ENCODE measurements around the gene RBM34.
"Not testable (repeated sequence)": the region's sequence is repeated elsewhere in the genome, so short reads cannot be mapped to it uniquely, and the experiment has no call there.

The RBM34 gene, protein sequence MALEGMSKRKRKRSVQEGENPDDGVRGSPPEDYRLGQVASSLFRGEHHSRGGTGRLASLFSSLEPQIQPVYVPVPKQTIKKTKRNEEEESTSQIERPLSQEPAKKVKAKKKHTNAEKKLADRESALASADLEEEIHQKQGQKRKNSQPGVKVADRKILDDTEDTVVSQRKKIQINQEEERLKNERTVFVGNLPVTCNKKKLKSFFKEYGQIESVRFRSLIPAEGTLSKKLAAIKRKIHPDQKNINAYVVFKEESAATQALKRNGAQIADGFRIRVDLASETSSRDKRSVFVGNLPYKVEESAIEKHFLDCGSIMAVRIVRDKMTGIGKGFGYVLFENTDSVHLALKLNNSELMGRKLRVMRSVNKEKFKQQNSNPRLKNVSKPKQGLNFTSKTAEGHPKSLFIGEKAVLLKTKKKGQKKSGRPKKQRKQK

DNA sequence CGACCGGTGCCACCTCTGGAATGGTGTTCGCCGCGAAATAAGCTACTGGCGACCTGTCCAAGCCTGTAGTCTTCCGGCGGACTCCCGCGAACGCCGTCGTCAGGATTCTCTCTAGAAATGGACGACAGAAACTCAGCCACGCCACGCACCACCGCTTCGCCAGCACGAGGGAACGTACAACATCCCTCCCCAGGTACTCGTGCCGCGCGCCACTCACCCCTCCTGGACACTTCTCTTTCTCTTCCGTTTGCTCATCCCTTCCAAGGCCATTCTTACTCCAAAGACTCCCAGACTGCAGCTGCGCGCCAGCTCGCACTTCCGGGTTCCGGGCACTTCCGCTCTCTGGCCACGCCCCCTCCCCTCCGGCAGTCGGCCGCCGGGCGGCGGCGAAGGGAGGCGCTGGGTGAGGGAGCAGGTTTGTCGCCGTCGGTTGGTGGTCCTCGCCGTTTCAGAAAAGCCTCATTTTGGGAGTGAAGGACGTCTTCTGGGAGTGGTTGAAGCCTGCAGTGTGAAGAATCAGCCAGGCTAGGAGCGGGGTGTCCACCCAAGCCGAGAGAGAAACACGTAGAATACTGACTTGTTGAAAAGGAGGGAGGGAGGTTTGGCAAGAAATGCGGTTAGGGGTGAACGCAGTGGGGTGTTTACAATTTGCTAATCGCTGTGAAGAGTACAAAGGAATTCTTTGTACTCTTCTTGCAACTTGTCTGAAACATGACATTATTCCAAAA, at the start of gene RBM34:
Gene RBM34, minus strand, starts transcription at position 294 of the 728 bp plus-strand sequence. Its CDS starts 24 bp downstream, at position 270.
- DNase-seq = peak; percentile 93

DNA sequence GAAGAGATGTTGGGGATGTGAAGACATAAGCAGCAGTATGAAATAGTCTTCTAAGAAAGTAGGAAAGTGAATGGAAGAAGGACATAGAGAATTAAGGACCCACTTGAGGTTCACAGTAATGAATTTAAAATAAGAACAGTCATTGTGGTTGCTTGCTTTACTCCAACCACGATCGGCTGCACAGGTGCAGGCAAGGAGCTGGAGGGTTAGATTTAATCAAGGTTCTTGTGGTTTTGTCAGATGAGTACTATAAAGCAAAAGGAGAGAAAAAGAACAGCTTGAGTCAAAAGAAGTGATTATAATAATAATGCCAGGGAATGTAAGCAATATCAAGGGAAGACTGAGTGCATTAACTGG, 46.1 kb upstream of the RBM34 start:
- DNase-seq = no peak

DNA sequence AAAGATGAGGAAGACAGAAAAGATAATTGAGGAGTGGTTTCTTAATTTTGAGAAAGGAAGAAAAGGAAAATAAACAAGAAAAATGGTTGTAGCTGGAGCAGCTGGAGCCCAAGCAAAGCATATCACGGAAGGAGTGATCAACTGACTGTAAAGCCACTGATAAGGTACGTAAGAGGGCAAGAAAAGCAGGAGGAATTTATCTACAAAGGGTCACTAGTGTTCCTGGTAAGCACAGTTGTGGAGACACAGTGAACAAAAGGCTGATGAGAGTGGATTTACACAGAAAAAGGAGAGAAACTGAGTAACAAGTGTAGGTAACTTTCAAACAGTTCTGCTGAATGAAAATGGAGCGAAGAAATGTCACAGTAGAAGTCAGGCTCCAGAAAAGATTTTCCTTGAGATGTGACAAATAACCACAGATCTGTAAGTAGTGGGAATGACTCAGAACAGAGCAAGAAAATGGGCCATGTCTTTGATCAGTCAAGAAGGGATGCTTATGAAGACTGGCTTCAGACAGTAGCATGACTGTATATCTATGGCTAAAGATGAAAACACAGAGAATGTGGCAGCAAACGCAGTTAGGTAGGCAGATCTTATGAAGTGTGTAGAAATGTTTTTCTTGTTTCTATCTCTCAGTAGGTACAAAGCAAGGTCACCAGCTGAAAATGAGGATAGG, 45.6 kb upstream of the RBM34 start:
- DNase-seq = no peak

DNA sequence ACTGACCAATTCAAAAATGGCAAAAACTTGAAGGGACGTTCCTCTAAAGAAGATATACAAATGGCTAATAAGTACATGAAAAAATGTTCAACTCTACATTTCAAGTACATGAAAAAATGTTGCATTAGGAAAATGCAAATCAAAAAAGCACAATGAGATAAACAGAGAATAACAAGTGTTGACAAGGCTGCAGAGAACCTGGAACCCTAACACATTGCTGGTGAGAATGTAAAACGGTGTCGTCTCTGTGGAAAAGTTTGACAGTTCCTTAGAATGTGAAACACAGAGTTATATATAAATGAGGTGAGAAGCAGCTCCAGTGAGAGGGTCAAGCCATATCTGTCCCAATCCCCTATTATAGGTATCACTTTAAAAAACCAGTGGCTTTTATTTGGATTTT, 44.6 kb upstream of the RBM34 start:
- no peak for DNase-seq

DNA sequence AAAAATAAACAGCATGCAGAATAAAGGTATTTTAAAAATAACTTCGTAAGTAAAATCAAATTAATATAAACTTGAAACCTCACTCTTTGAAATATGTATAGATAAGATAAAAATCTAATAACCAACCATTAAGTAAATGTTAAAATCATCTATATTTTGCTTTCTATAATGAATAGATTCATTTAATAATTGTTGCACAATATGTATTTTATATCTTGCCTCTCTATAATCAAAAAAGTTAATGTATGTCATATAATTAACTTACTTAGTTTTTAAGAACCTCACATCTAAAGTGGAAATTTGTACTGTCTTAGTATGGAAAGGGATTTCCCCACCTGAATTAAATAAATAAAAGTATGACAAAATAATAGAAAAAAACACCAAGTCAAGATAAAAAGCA, 42.4 kb upstream of the RBM34 start:
- no peak for DNase-seq

DNA sequence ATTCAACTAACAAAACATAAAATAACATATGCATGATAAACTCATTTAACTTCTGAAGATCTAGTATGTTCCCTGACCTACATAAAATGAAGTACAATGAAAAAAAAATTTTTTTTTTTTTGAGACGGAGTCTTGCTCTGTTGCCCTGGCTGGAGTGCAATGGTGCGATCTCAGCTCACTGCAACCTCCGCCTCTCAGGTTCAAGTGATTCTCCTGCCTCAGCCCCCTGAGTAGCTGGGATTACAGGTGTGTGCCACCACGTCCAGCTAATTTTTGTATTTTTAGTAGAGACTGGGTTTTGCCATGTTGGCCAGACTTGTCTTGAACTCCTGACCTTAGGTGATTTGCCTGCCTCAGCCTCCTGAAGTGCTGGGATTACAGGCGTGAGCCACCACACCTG, 41.4 kb upstream of the RBM34 start:
- not testable (repeated sequence) for DNase-seq

DNA sequence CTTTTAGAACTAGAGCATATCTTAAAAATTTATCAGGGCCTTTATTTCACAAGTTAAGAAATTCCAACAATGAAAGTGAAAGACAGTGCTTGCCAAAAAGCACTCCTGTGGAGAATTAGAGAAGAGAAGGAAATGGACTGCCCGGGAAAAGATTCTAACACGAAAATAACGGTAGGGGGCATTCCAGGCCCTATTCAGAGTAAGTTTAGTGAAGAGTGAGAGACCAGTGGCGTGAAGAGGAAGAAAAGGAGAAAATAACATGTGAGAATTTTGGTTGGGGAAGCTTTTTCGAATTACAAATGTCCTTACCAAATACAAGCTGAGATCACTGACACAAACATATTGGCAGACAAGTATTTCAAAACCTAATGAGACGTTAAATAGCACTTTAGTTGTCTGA, 38.4 kb upstream of the RBM34 start:
- DNase-seq = no peak

DNA sequence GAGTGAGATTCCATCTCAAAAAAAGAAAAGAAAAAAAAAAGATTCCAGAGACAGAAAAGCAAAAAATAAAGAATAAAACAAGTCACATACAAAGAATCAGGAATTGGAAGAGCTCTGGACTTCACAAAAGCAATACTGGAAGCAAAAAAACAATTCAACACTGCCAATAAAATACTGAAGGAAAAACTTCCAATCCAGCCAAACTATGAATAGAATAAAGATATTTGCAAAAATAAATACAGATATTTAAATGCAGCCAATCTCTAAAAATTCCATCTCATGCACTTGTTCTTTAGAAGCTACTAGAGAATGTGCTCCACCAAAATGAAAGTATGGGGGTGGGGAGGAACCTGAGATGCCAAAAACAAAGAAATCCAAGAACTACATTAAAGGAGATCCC, 29.4 kb upstream of the RBM34 start:
- no peak for DNase-seq

DNA sequence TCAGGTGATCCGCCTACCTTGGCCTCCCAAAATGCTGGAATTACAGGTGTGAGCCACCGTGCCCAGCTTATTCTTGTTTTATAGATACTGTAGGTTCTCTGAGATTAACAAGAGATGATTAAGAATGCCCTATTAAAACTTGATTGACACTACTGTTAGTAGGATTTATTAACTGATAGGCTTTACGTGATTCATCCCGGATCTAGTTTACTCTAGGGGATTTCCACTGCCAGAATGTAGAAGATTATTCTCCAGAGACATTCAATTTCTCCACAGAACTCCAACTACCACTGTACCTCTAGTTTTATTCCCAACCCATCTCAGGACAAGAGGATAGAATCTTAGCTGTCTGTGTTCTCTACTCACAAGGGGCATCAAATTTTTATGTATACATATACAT, 26.3 kb upstream of the RBM34 start:
- no peak for DNase-seq

DNA sequence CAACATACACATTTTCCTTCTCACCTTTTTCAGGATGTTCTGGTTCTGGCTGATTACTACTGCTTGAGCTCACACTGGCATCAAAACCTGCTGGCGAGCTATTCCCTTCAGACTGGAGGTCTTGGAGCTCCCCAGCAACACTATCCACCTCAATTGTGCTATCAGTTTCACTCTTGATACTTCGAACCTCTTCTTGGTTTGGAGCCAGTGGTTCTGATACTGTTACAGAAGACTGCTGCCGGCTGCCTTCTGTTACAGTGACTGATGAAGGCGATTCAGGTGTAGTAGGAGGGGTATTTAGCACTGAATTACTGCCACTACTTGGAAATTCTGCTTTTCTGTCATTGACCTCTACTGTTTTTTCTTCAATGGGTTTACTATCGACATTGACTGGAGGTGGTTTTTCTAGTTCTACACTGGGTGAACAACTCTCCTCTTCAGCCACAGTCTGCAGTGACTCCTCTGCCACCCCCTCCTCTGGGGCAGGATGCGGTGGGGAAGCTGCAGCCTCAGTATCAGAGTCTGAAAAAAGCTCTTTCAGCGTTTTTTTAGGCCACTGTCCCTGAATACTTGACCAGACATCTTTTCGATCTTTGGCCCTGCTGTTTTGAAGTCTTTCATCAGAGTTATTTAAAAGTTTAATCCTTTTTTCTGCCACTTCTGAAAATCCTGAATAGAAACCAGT, 20.7 kb upstream of the RBM34 start:
- DNase-seq = no peak

DNA sequence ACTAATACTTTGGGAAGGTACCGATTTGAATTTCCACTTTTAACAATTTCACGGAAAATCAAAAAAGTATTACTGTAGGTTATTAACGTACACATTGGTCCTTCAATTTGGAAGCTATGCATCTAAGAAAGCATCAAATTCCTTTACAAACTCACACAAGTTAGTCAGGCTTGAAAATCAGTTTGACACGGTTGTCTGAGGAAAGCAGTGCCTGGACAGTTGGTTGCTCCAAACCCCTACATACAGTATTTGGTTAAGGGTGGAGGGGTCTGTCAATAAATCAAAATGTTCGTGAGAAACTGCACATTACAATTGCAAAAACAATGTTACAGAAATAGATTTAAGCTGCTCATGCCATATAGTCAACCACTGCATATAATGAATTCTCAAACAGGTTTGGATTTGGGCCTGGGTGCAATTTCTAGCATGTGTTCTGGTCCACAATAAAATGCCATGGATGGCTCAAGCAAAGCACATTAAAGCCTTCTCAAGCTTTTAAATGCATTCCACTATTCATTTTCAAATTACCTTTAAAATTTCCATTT, 19.9 kb upstream of the RBM34 start:
- no peak for DNase-seq

DNA sequence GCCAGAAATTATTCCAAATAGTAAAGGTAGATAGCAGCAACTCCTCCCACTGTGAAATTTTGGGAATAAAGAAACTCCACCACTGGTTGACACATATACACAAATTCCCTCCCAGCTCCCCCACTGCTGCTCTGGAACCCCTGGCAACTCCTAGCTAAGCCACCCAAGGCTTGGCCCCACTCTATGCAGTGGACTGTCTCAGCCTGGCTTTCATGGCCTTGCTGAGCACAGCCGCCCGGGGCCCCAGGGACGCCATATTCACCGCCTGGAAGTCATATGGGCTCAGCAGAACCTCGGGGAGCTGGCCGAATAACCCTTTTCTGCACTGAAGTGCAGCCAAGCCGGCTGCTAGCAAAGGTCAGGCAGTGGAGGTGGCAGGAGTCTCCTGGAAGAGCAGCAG, 15.4 kb upstream of the RBM34 start:
- no peak for DNase-seq

DNA sequence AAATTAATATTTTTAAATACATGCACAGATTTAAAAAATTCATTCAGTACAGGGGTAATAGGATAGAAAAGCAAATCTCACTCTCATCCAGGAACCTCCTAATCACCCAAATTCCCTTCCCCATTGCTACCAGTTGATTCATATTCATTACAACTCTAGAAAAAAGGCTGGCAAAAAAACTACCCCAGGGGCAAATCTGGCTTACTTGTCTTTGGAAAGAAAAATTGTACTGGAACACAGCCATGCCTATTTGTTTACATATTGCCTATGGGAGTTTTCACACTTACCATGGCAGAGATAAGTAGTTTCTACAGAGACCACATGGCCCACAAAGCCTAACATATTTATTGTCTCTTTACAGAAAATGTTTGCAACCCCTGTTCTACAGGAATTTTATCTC, 8.9 kb upstream of the RBM34 start:
- DNase-seq = no peak

DNA sequence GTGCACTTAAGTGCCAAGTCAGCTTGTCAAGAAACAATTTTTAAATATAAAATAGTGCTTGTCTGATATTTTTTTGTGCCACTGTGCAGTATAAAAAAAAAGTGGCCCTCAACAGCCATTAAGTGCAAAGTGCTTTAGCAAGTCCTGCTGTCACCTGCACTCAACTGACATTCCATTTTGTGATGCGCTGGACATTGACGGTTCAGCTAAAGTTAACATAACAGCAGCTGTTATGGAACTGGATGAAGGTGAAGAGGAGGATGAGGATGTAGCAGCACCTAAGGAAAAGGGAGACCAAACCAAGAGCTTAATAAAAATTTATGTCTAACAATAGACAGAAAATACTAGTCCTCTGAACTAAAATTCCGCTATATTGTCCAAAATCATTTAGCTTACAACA, 7.3 kb upstream of the RBM34 start:
- no peak for DNase-seq

DNA sequence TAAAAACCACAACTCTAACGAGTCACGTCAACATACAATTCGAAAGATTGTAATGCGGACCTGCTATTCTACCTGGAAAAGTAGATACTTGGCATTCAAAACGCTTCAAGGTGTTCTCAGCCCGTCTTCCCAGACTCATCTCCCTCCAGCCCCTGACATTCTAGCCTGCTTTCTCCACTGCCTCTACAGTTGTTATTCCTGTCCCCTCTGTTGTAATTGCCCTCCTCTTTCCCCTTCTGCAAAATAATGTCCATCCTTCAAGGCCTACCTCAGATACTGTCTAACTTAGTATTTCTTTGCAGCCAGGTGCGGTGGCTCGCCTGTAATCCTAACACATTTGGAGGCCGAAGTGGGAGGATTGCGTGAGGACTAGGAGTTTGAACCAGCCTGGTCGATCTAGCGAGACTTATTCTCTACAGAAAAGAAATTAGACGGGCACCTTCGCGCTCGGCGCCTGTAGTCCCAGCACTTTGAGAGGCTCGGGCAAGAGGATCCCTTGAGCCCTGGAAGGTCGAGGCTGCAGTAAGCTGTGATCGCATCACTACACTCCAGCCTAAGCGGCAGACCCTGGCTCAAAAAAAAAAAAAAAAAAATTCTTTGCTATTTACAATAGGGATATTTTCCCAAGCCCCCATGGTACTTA, 756 bp upstream of the RBM34 start:
- no peak for DNase-seq

DNA sequence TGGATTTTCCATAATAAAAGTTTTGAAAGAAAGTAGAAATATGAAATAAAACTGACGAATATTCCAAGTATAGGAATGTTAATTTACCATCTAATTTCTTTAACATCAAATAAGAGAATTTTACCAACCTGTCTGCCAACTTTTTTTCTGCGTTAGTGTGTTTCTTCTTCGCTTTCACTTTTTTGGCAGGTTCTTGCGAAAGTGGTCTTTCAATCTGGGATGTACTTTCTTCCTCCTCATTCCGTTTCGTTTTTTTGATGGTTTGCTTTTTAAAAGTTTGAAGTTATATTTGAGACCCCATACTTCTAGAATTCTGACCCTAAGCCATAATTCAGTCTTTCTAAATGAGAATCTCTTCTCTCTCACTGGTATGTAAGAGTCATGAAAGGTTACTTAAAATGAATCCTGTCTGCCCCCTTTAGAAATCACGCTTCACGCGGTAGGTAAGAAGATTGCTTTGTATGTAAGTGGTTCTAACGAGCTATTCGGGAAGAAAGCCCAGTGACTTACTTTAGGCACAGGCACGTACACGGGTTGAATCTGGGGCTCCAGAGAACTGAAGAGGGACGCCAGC, 580 bp downstream of the RBM34 start:
- peak; percentile 61 for DNase-seq

DNA sequence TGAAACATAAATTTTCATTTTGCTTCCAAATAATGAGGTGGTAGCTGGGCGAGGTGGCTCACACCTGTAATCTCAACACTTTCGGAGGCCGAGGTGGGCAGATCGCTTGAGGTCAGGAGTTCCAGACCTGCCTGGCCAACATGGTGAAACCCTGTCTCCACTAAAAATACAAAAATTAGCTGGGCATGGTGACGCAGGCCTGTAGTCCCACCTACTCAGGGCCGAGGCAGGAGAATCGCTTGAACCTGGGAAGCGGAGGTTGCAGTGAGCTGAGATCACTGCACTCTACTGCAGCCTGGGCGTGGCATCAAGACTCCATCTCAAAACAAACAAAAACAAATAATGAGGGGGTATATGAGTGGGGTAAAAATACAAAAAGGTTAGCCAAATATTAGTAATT, 1.1 kb downstream of the RBM34 start:
- DNase-seq = not testable (repeated sequence)

DNA sequence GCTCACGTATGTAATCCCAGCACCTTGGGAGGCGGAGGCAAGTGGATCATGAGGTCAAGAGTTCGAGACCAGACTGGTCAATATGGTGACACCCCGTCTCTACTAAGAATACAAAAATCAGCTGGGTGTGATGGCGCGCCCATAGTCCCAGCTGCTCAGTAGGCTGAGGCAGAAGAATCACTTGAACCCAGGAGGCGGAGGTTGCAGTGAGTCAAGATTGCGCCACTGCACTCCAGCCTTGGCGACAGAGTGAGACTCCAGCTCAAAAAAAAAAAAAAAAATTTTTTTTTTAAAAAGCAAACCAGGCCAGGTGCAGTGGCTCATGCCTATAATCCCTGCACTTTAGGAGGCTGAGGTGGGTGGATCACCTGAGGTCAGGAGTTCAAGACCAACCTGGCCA, 1.8 kb downstream of the RBM34 start:
- not testable (repeated sequence) for DNase-seq

DNA sequence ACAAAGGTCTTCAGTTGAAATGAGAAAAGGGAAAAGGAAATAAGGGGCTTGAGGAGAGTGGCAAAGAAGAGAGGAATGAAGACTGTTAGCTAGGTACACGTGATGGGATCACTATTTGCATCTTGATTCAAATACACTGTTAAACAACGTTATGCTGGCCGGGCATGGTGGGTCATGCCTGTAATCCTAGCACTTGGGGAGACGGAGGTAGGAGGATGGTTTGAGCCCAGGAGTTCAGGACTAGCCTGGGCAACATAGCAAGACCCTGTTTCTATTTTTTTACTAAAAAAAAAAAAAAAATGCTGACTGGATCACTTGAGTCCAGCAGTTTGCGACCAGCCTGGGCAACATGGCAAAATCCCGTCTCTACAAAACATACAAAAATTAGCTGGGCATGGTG, 2.4 kb downstream of the RBM34 start:
- no peak for DNase-seq

DNA sequence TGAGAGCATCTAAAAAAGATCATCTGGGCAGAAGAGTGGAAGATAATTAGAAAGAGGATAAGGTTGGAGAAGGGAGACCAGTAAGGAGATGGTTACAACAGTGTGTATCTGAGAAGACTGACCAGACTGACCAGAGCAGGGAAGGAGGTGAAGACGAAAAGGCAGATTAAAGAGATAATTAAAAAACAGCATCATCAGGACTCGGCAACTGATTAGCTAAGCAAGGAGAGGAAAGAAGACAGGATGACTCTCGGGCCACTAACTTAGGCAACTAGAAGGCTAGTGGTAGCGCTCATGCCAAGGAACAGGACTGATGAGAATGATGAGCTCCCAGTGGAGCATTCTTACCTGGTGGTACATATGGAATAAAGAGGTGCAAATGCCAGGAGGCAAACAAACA, 3.9 kb downstream of the RBM34 start:
- DNase-seq = no peak

DNA sequence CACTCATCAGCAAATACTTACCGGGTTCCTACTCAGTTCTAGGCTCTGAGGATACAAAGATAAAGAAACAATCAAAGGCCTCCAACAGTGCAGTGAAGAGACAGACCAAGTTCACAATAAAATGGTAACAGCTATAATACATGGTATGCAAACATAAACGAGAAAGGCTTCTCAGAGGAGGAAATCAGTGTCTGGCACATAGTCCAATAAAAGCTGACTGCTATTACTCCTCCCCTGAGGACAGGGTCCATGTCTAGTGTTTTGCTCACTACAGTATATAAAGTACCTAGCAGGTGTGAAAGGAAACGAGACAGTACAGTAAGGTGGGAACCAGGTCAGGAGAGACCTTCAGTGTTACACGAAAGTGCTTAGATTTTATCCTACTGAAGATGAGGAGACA, 4.3 kb downstream of the RBM34 start:
- DNase-seq = no peak

DNA sequence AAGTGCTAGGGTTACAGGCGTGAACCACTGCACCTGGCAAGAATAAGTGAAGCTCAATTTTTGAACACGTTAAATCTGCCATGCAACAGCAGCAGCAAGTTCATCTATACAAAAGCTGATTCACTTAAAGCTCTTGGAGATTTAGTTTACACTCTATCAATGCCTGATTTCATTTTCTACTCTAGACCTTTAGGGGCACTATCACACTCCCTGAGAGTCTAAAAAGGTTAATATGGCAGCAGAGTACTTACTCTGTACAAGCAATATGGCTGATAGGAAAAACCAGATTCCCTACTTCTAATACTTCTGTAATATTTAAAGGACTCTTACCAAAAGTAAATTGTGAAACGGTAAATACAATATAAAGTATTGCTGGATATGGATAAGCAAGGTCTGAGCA, 4.8 kb downstream of the RBM34 start:
- DNase-seq = no peak

All from NCI-H345 (cell line).